Measurements from ENCODE around the gene SLC22A17. TPM values are rescaled to one million over a fixed set of nuclear protein-coding genes. Genes with fewer than 3 reads are reported as not detected.

The SLC22A17 gene
- total RNA-seq, 2 experiments from 2014 or later = not detected

DNA sequence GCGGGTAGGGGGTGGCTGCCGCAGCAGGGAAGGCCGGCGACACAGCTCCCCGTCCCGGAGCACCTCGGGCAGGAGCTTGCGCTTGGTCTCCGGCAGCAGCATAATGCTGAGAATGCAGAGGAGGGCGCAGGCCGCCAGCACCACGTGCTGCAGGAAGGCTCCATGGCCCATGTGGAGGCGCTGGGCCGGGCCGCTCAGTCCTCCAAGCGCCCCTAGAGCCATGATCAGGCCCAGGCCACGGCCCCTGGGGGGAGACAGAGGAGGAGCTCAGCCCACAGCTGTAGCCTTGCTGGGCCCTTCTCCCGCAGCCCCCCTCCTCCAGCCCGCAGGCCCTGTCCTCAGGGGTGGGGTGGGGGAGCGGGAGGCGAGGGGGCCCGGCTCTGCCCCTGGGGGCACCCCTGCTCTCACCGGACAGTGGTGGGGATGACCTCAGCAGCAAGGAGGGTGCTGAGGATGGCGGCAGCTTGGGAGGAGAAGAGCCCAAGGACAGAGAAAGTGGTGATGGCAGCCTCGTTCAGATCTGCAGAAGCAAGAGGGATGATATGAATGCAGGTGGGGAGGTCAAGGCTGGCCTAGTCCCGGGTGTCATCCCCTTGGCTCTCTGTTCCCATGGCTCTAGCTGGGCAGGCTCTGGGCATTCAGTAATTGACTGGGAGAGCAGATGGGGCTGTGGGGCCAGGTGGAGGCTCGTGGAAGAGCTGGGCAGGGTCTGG is 5.8 kb downstream of the SLC22A17 start:
- CTCF ChIA-PET (ENCODE audit: unreplicated experiment) = no interaction called here

DNA sequence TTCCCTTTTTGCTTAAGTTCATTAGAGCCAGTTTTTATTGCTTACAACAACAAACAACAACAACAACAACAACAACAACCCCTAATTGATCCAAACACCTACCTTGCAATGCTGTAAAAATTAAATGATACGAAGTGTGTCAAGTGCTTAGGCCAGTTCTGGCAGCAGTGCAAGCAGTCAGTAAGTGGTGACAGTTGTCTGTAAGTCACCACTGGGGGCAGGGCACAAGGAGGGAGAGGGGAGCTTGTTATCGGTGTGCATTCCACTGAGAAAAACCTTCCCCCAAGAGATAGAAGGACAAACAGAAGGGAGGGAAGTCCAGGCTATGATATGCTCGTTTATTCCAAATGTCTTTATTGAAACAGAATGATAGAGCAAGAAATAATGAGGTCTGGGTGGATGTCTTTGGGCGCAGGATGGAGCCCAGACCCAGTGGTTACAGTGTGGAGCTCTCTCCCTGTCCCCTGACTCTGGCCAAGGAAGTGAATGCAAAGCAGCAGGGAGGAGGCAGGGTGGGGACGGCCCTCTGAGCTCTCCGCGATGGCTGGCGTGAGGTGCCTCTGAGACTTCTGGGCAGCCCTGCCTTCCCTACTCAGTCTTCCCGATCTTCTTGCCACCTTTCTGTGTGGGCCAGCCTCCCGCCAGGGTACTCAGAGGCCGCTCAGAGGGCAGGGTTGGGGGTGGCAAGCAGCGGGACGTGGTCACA is 6.5 kb downstream of the SLC22A17 start:
- CTCF ChIA-PET (ENCODE audit: unreplicated experiment) = no interaction called here

More for the DNA sequence above, 5.8 kb downstream of the SLC22A17 start:
- POLR2A ChIA-PET = no interaction called here
- no TSS peak for BruUV-seq (replicated peaks)
- H3K4me2 ChIP-seq (ENCODE audit: low read length) = no peak overlapping the region
- no peak overlapping the region for H3K4me3 ChIP-seq (ENCODE audit: low read depth, low read length, poor library complexity, severe bottlenecking)
- H2AFZ ChIP-seq (ENCODE audit: low read length) = no peak overlapping the region
- H3K27ac ChIP-seq (ENCODE audit: low read depth, low read length, poor library complexity, severe bottlenecking) = no peak overlapping the region
- no peaks in the 10 kb centered on the region for H3K36me3 ChIP-seq (ENCODE audit: insufficient read depth, low read length)
- no peak for DNase-seq (ENCODE audit: low spot score)
- H3K9me2 ChIP-seq (ENCODE audit: insufficient read depth, low read length) = no peaks in the 10 kb centered on the region
- TF ChIP-seq, protein P1, sequence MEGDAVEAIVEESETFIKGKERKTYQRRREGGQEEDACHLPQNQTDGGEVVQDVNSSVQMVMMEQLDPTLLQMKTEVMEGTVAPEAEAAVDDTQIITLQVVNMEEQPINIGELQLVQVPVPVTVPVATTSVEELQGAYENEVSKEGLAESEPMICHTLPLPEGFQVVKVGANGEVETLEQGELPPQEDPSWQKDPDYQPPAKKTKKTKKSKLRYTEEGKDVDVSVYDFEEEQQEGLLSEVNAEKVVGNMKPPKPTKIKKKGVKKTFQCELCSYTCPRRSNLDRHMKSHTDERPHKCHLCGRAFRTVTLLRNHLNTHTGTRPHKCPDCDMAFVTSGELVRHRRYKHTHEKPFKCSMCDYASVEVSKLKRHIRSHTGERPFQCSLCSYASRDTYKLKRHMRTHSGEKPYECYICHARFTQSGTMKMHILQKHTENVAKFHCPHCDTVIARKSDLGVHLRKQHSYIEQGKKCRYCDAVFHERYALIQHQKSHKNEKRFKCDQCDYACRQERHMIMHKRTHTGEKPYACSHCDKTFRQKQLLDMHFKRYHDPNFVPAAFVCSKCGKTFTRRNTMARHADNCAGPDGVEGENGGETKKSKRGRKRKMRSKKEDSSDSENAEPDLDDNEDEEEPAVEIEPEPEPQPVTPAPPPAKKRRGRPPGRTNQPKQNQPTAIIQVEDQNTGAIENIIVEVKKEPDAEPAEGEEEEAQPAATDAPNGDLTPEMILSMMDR (conservative IDR thresholded peaks at IDR 0.05; ENCODE audit: low read length) = no peak
- no peak for TF ChIP-seq EZH2phosphoT487 (IDR thresholded peaks at IDR 0.05; ENCODE audit: borderline replicate concordance, low read depth, low read length)
- intact Hi-C loops (cut with micrococcal nuclease; ENCODE audit: unreplicated experiment) = no loop called here
- no peaks in the 10 kb centered on the region for H4K20me1 ChIP-seq (ENCODE audit: insufficient read depth, low read length)
- no peaks in the 10 kb centered on the region for H3K9me3 ChIP-seq (ENCODE audit: low read length)
- H3K79me2 ChIP-seq (ENCODE audit: insufficient read depth, low read depth, low read length) = no peaks in the 10 kb centered on the region
- H3K4me1 ChIP-seq (ENCODE audit: insufficient read depth, low read length, poor library complexity, severe bottlenecking) = no peaks in the 10 kb centered on the region

More for the DNA sequence above, 6.5 kb downstream of the SLC22A17 start:
- no peak overlapping the region for H3K27ac ChIP-seq (ENCODE audit: low read depth, low read length, poor library complexity, severe bottlenecking)
- no peaks in the 10 kb centered on the region for H3K79me2 ChIP-seq (ENCODE audit: insufficient read depth, low read depth, low read length)
- no peaks in the 10 kb centered on the region for H3K4me1 ChIP-seq (ENCODE audit: insufficient read depth, low read length, poor library complexity, severe bottlenecking)
- no peaks in the 10 kb centered on the region for H4K20me1 ChIP-seq (ENCODE audit: insufficient read depth, low read length)
- no peak overlapping the region for H2AFZ ChIP-seq (ENCODE audit: low read length)
- H3K9me3 ChIP-seq (ENCODE audit: low read length) = no peaks in the 10 kb centered on the region
- BruUV-seq (replicated peaks) = no TSS peak
- intact Hi-C loops (cut with micrococcal nuclease; ENCODE audit: unreplicated experiment) = no loop called here
- no peak overlapping the region for H3K4me3 ChIP-seq (ENCODE audit: low read depth, low read length, poor library complexity, severe bottlenecking)
- DNase-seq (ENCODE audit: low spot score) = no peak
- H3K9me2 ChIP-seq (ENCODE audit: insufficient read depth, low read length) = no peaks in the 10 kb centered on the region
- POLR2A ChIA-PET = no interaction called here
- H3K4me2 ChIP-seq (ENCODE audit: low read length) = no peak overlapping the region
- H3K36me3 ChIP-seq (ENCODE audit: insufficient read depth, low read length) = no peaks in the 10 kb centered on the region
- TF ChIP-seq, protein P1 (conservative IDR thresholded peaks at IDR 0.05; ENCODE audit: low read length) = no peak
- no peak for TF ChIP-seq EZH2phosphoT487 (IDR thresholded peaks at IDR 0.05; ENCODE audit: borderline replicate concordance, low read depth, low read length)

Measured in OCI-LY7 (cell line).